Cerebellar nuclear complex (tissue), 1 donor: ENCODE measurements around the gene LIMCH1.
A peak's percentile ranks its signal among the peaks of the same experiment; 100 is the strongest.
"Not testable (repeated sequence)": the region's sequence is repeated elsewhere in the genome, so short reads cannot be mapped to it uniquely, and the experiment has no call there.

Experiments
- DNase-seq, 2 experiments: peaks; one replicate each; lab custom pipeline; 2025; lab: John Stamatoyannopoulos, UW

Gene LIMCH1

GRCh38 chr4:41642746-41643145, 104.8 kb downstream of the LIMCH1 start:
- DNase-seq: not testable (repeated sequence)

- DNase-seq: no peak
Measured at GRCh38 chr4:41643331-41643730, 105.4 kb downstream of the LIMCH1 start.

GRCh38 chr4:41644288-41644914, 106.4 kb downstream of the LIMCH1 start:
- DNase-seq: no peak

- no peak for DNase-seq
Measured at GRCh38 chr4:41644915-41645295, 106.9 kb downstream of the LIMCH1 start.

- no peak for DNase-seq
Measured at GRCh38 chr4:41645728-41646390, 107.9 kb downstream of the LIMCH1 start.

GRCh38 chr4:41646862-41647261, 108.9 kb downstream of the LIMCH1 start:
- no peak for DNase-seq

GRCh38 chr4:41647383-41647782, 109.4 kb downstream of the LIMCH1 start:
- no peak for DNase-seq

- not testable (repeated sequence) for DNase-seq
Measured at GRCh38 chr4:41651150-41651549, 113.2 kb downstream of the LIMCH1 start.

GRCh38 chr4:41652971-41653370, 115.0 kb downstream of the LIMCH1 start:
- no peak for DNase-seq

- DNase-seq: no peak
Measured at GRCh38 chr4:41653523-41653922, 115.6 kb downstream of the LIMCH1 start.

GRCh38 chr4:41655177-41655576, 117.2 kb downstream of the LIMCH1 start:
- no peak for DNase-seq

- no peak for DNase-seq
Measured at GRCh38 chr4:41656106-41656505, 118.1 kb downstream of the LIMCH1 start.

GRCh38 chr4:41656572-41657520, 118.9 kb downstream of the LIMCH1 start:
- DNase-seq: peak; percentile 22 to 67

- no peak for DNase-seq
Measured at GRCh38 chr4:41657561-41657960, 119.6 kb downstream of the LIMCH1 start.

- DNase-seq: no peak
Measured at GRCh38 chr4:41658163-41658562, 120.2 kb downstream of the LIMCH1 start.

- DNase-seq: no peak
Measured at GRCh38 chr4:41660352-41660751, 122.4 kb downstream of the LIMCH1 start.

- DNase-seq: peak in 1 of 2 experiments; percentile 7
Measured at GRCh38 chr4:41661442-41662076, 123.6 kb downstream of the LIMCH1 start.

- no peak for DNase-seq
Measured at GRCh38 chr4:41665636-41666207, 127.8 kb downstream of the LIMCH1 start.

GRCh38 chr4:41668024-41668423, 130.1 kb downstream of the LIMCH1 start:
- no peak for DNase-seq

- DNase-seq: no peak
Measured at GRCh38 chr4:41670530-41670929, 132.6 kb downstream of the LIMCH1 start.

- DNase-seq: no peak
Measured at GRCh38 chr4:41670982-41671381, 133.0 kb downstream of the LIMCH1 start.
